Hepatocyte (in vitro differentiated cells): ENCODE data around the gene CAPN12. TPM values are rescaled to one million over a fixed set of nuclear protein-coding genes. Genes with fewer than 3 reads are reported as not detected.

ENCODE experiments used
- DNase-seq: peaks from one replicate; pipeline ENCODE4 v3.0.0-alpha.2; 2016; ENCODE audit warnings: low spot score
- H2AFZ ChIP-seq: fragments of 200-600 bp; sonication (generic); 2 replicates; pipeline ENCODE4 v1.6.0; 2016; ENCODE audit warnings: antibody characterized with exemption, mild to moderate bottlenecking
- H3K27ac ChIP-seq: fragments of 200-600 bp; sonication (generic); 2 replicates; pipeline ENCODE4 v1.5.1; 2016; ENCODE audit warnings: mild to moderate bottlenecking
- H3K27me3 ChIP-seq: fragments of 200-600 bp; sonication (generic); 2 replicates; pipeline ENCODE4 v1.6.1; 2016
- H3K36me3 ChIP-seq: fragments of 200-600 bp; sonication (generic); replicated peaks from 2 replicates; pipeline ENCODE4 v1.5.1; 2016; ENCODE audit warnings: low read depth; ENCODE audit not compliant: insufficient read depth
- H3K4me1 ChIP-seq: fragments of 200-600 bp; sonication (generic); 2 replicates; pipeline ENCODE4 v1.5.1; 2016; ENCODE audit warnings: mild to moderate bottlenecking, moderate library complexity; ENCODE audit not compliant: insufficient read depth
- H3K4me2 ChIP-seq: fragments of 200-600 bp; sonication (generic); 2 replicates; pipeline ENCODE4 v1.6.0; 2016
- H3K4me3 ChIP-seq: fragments of 200-600 bp; sonication (generic); 2 replicates; pipeline ENCODE4 v1.5.1; 2016; ENCODE audit warnings: mild to moderate bottlenecking
- H3K79me2 ChIP-seq: fragments of 200-600 bp; sonication (generic); 2 replicates; pipeline ENCODE4 v1.6.0; 2017; ENCODE audit warnings: mild to moderate bottlenecking
- H3K9me2 ChIP-seq: fragments of 200-600 bp; sonication (generic); replicated peaks from 2 replicates; pipeline ENCODE4 v1.6.0; 2017; ENCODE audit warnings: mild to moderate bottlenecking; ENCODE audit not compliant: insufficient read depth
- H3K9me3 ChIP-seq: fragments of 200-600 bp; sonication (generic); 2 replicates; pipeline ENCODE4 v1.5.1; 2016; ENCODE audit warnings: low read depth, mild to moderate bottlenecking
- H4K20me1 ChIP-seq: fragments of 200-600 bp; sonication (generic); 2 replicates; pipeline ENCODE4 v1.6.0; 2016; ENCODE audit warnings: mild to moderate bottlenecking; ENCODE audit not compliant: insufficient read depth, poor library complexity, severe bottlenecking
- EZH2 ChIP-seq: fragments of 200-600 bp; sonication (generic); IDR thresholded peaks from 2 replicates; pipeline ENCODE4 v1.6.1; 2016; ENCODE audit warnings: antibody characterized with exemption, mild to moderate bottlenecking, borderline replicate concordance
- EZH2phosphoT487 ChIP-seq: fragments of 200-600 bp; sonication (generic); IDR thresholded peaks from one replicate; pipeline ENCODE4 v1.6.1; 2018; ENCODE audit warnings: antibody characterized with exemption, mild to moderate bottlenecking, low read depth, moderate library complexity; ENCODE audit not compliant: unreplicated experiment, severe bottlenecking
- WGBS: methylation state at CpG from one replicate; pipeline ENCODE4 v1.1.6; 2016; ENCODE audit warnings: low lambda C conversion rate; ENCODE audit errors: missing lambda C conversion rate; 5-methylcytosine and 5-hydroxymethylcytosine counted together
- polyA plus RNA-seq: library from polyadenylated mRNA; unstranded; fragments of >200 nt; fragmentation: Nextera tagmentation; extraction: Ambion mirVana; gene quantifications from 2 replicates; pipeline ENCODE4 v1.2.1, GENCODE V29; 2016
- total RNA-seq: library from RNA; depleted of rRNA; stranded (reverse); fragments of >200 nt; gene quantifications from 2 replicates; pipeline ENCODE4 v1.2.3, GENCODE V29; 2014
- TF ChIP-seq, protein P1 (sequence below): fragments of 200-600 bp; sonication (generic); IDR thresholded peaks from 2 replicates; pipeline ENCODE4 v1.5.1; 2016; ENCODE audit warnings: antibody characterized with exemption, mild to moderate bottlenecking; ENCODE audit not compliant: poor library complexity

The CAPN12 gene
- total and polyA plus RNA-seq, 2 experiments from 2014 or later, result 24.3 to 26.6 TPM

DNA sequence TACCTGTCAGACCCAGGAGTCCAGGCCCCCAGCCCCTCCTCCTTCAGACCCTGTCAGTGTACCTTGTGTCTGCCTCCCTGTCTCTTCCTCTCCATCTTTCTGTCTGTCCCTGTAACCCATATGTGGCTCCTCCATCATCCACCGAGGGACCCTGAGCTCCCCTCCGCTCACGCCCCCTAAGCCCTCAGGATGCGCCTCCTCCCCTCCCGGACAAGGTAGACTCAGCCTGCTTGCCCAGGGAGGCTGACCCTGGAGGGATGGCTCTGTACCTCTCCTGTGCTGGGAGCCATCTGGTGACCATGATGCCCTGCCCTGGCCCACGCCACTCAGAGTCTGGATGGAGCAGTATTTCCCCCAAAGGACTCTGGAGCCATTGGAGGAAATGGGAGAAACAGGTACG lies 1.0 kb upstream of the CAPN12 start:
- 88% methylated on average over 7 of the region's 7 CpGs for WGBS
- TF ChIP-seq EZH2phosphoT487 (no peak), EZH2 (no peak)
- TF ChIP-seq, protein P1, sequence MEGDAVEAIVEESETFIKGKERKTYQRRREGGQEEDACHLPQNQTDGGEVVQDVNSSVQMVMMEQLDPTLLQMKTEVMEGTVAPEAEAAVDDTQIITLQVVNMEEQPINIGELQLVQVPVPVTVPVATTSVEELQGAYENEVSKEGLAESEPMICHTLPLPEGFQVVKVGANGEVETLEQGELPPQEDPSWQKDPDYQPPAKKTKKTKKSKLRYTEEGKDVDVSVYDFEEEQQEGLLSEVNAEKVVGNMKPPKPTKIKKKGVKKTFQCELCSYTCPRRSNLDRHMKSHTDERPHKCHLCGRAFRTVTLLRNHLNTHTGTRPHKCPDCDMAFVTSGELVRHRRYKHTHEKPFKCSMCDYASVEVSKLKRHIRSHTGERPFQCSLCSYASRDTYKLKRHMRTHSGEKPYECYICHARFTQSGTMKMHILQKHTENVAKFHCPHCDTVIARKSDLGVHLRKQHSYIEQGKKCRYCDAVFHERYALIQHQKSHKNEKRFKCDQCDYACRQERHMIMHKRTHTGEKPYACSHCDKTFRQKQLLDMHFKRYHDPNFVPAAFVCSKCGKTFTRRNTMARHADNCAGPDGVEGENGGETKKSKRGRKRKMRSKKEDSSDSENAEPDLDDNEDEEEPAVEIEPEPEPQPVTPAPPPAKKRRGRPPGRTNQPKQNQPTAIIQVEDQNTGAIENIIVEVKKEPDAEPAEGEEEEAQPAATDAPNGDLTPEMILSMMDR, result no peak
- no peak overlapping the region for H3K4me2 ChIP-seq
- no peak overlapping the region for H2AFZ ChIP-seq
- no peak overlapping the region for H3K27ac ChIP-seq
- no peaks in the 10 kb centered on the region for H3K36me3 ChIP-seq
- H3K27me3 ChIP-seq, result no peaks in the 10 kb centered on the region
- H3K9me3 ChIP-seq, result no peaks in the 10 kb centered on the region
- DNase-seq, result no peak
- no peak overlapping the region for H3K4me3 ChIP-seq
- H3K9me2 ChIP-seq, result no peaks in the 10 kb centered on the region
- H3K4me1 ChIP-seq, result no peaks in the 10 kb centered on the region
- H3K79me2 ChIP-seq, result no peaks in the 10 kb centered on the region
- no peaks in the 10 kb centered on the region for H4K20me1 ChIP-seq

- no peaks in the 10 kb centered on the region for H3K4me1 ChIP-seq
- no peaks in the 10 kb centered on the region for H3K9me2 ChIP-seq
- H3K4me3 ChIP-seq, result no peak overlapping the region
- WGBS, result 96% methylated on average over 6 of the region's 6 CpGs
- TF ChIP-seq, protein P1, result no peak
- TF ChIP-seq EZH2 (no peak), EZH2phosphoT487 (no peak)
- H3K36me3 ChIP-seq, result no peaks in the 10 kb centered on the region
- no peak overlapping the region for H3K27ac ChIP-seq
- H3K9me3 ChIP-seq, result no peaks in the 10 kb centered on the region
- H3K27me3 ChIP-seq, result no peaks in the 10 kb centered on the region
- H2AFZ ChIP-seq, result no peak overlapping the region
- H4K20me1 ChIP-seq, result no peaks in the 10 kb centered on the region
- H3K79me2 ChIP-seq, result no peaks in the 10 kb centered on the region
- no peak overlapping the region for H3K4me2 ChIP-seq
- DNase-seq, result no peak
These were observed 600 bp upstream of the CAPN12 start for GRCh38 chr19:38744874-38745273.

- no peaks in the 10 kb centered on the region for H3K27me3 ChIP-seq
- no peak overlapping the region for H3K27ac ChIP-seq
- 88% methylated on average over 16 of the region's 20 CpGs for WGBS
- H3K9me3 ChIP-seq, result no peaks in the 10 kb centered on the region
- no peaks in the 10 kb centered on the region for H4K20me1 ChIP-seq
- H3K36me3 ChIP-seq, result no peaks in the 10 kb centered on the region
- no peak overlapping the region for H3K4me3 ChIP-seq
- no peak overlapping the region for H3K4me2 ChIP-seq
- H3K4me1 ChIP-seq, result no peaks in the 10 kb centered on the region
- H3K9me2 ChIP-seq, result no peaks in the 10 kb centered on the region
- TF ChIP-seq, protein P1, result no peak
- TF ChIP-seq EZH2phosphoT487 (no peak), EZH2 (no peak)
- peak; percentile 22 for DNase-seq
- no peak overlapping the region for H2AFZ ChIP-seq
- no peaks in the 10 kb centered on the region for H3K79me2 ChIP-seq
These were observed 628 bp downstream of the CAPN12 start for GRCh38 chr19:38743394-38744297.
